MCF 10A (cell line): ENCODE data around the gene USP36. TPM values are rescaled to one million over a fixed set of nuclear protein-coding genes. Genes with fewer than 3 reads are reported as not detected.

Experiments
- BruUV-seq: library from RNA; stranded (reverse); fragments of 400-500 nt; replicated peaks from 2 replicates; lab custom pipeline; 2021; lab: Mats Ljungman, UMichigan
- CTCF ChIA-PET: fragments of 300-600 bp; sonication (Branson Sonifier 250); formaldehyde crosslinking; extraction: SDS; loops from one replicate; lab custom pipeline; 2021; ENCODE audit warnings: antibody characterized with exemption, inconsistent platforms; lab: Yijun Ruan, JAX
- POLR2A ChIA-PET: fragments of 300-600, 350-650 bp; sonication (Branson Sonifier 250); formaldehyde crosslinking; extraction: SDS; loops from one replicate; lab custom pipeline; 2020; ENCODE audit warnings: antibody characterized with exemption, inconsistent platforms; lab: Yijun Ruan, JAX
- DNase-seq: peaks from one replicate; pipeline ENCODE4 v3.0.0-alpha.2; 2018; ENCODE audit not compliant: unreplicated experiment
- H3K27ac Mint-ChIP-seq: one replicate; pipeline ENCODE4 v1.8.0; 2022; ENCODE audit warnings: mild to moderate bottlenecking, low read depth, mixed read lengths; ENCODE audit not compliant: unreplicated experiment
- H3K27me3 Mint-ChIP-seq: one replicate; pipeline ENCODE4 v1.8.0; 2022; ENCODE audit warnings: mixed read lengths; ENCODE audit not compliant: insufficient read depth, unreplicated experiment
- H3K36me3 Mint-ChIP-seq: one replicate; pipeline ENCODE4 v1.8.0; 2022; ENCODE audit warnings: mild to moderate bottlenecking, moderate library complexity, mixed read lengths; ENCODE audit not compliant: insufficient read depth, unreplicated experiment
- H3K4me1 Mint-ChIP-seq: one replicate; pipeline ENCODE4 v1.8.0; 2022; ENCODE audit warnings: mixed read lengths; ENCODE audit not compliant: insufficient read depth, unreplicated experiment
- H3K4me3 Mint-ChIP-seq: one replicate; pipeline ENCODE4 v1.8.0; 2022; ENCODE audit warnings: mild to moderate bottlenecking, moderate library complexity, mixed read lengths; ENCODE audit not compliant: unreplicated experiment
- H3K9me3 Mint-ChIP-seq: one replicate; pipeline ENCODE4 v1.8.0; 2022; ENCODE audit warnings: mixed read lengths; ENCODE audit not compliant: unreplicated experiment
- CTCF ChIP-seq: fragments of 200-600 bp; IDR thresholded peaks from one replicate; pipeline ENCODE4 v1.8.0; 2022; ENCODE audit warnings: antibody characterized with exemption, mild to moderate bottlenecking; ENCODE audit not compliant: unreplicated experiment
- intact Hi-C: fragments of 100-400 bp; cut with micrococcal nuclease; formaldehyde crosslinking; loops from 2 replicates; pipeline ENCODE4 v1.14.1; 2022
- total RNA-seq: library from RNA; stranded (reverse); gene quantifications from 2 replicates; pipeline ENCODE4 v1.2.3, GENCODE V29; 2022

The USP36 gene
- total RNA-seq, 1 experiment from 2014 or later: 118 TPM

GRCh38 chr17:78875363-78876093, 34.9 kb upstream of the USP36 start:
- Mint-ChIP-seq H3K9me3 (no peaks in the 10 kb centered on the region), H3K36me3 (peaks cover 19% of the 10 kb centered on the region), H3K4me1 (peaks cover 27% of the 10 kb centered on the region), H3K27ac (peak overlapping the region; percentile 50), H3K4me3 (no peak overlapping the region), H3K27me3 (no peaks in the 10 kb centered on the region)
- intact Hi-C loops: no loop called here
- TF ChIP-seq CTCF: no peak
- CTCF ChIA-PET: interaction anchor here (0.6 kb wide), 2 partner anchors 312 to 443 kb away, joined by 3 read pairs; no protein-coding TSS in a partner anchor
- no TSS peak for BruUV-seq
- DNase-seq: no peak
- POLR2A ChIA-PET: no interaction called here

- POLR2A ChIA-PET: interaction anchor here (0.6 kb wide), 1 partner anchor 100 kb away, joined by 3 read pairs; no protein-coding TSS in a partner anchor
- BruUV-seq: no TSS peak
- intact Hi-C loops: no loop called here
Observed at GRCh38 chr17:78873519-78874340, 33.1 kb upstream of the USP36 start.

GRCh38 chr17:78872486-78872885, 31.9 kb upstream of the USP36 start:
- Mint-ChIP-seq H3K36me3 (peaks cover 48% of the 10 kb centered on the region), H3K27me3 (no peaks in the 10 kb centered on the region), H3K9me3 (no peaks in the 10 kb centered on the region), H3K27ac (no peak overlapping the region), H3K4me3 (no peak overlapping the region), H3K4me1 (peaks cover 34% of the 10 kb centered on the region)
- no peak for DNase-seq
- intact Hi-C loops: no loop called here
- no TSS peak for BruUV-seq
- CTCF ChIA-PET: interaction anchor here (0.8 kb wide), 1 partner anchor 112 kb away, joined by 4 read pairs; no protein-coding TSS in a partner anchor
- POLR2A ChIA-PET: no interaction called here
- TF ChIP-seq CTCF: no peak

More at GRCh38 chr17:78873519-78874340, 33.1 kb upstream of the USP36 start:
- CTCF ChIA-PET: interaction anchor here (0.7 to 0.8 kb wide), 3 partner anchors 9 to 111 kb away, joined by 3 to 4 read pairs (median 3); no protein-coding TSS in a partner anchor
- no peak for TF ChIP-seq CTCF
- H3K27me3 Mint-ChIP-seq: no peaks in the 10 kb centered on the region
- no peak overlapping the region for H3K4me3 Mint-ChIP-seq
- H3K9me3 Mint-ChIP-seq: no peaks in the 10 kb centered on the region
- H3K27ac Mint-ChIP-seq: no peak overlapping the region
- peak; percentile 61 for DNase-seq
- H3K36me3 Mint-ChIP-seq: peaks cover 36% of the 10 kb centered on the region
- H3K4me1 Mint-ChIP-seq: peaks cover 27% of the 10 kb centered on the region

GRCh38 chr17:78870621-78871020, 30.0 kb upstream of the USP36 start:
- DNase-seq: no peak
- H3K27me3 Mint-ChIP-seq: no peaks in the 10 kb centered on the region
- TF ChIP-seq CTCF: no peak
- no TSS peak for BruUV-seq
- H3K9me3 Mint-ChIP-seq: no peaks in the 10 kb centered on the region
- H3K4me3 Mint-ChIP-seq: no peak overlapping the region
- ChIA-PET POLR2A (interaction anchor here (0.7 kb wide), 1 partner anchor 46 kb away, joined by 3 read pairs; no protein-coding TSS in a partner anchor), CTCF (interaction anchor here (0.7 kb wide), 1 partner anchor 86 kb away, joined by 3 read pairs; no protein-coding TSS in a partner anchor)
- peak overlapping the region; percentile 61 for H3K27ac Mint-ChIP-seq
- peaks cover 25% of the 10 kb centered on the region for H3K4me1 Mint-ChIP-seq
- intact Hi-C loops: no loop called here
- peaks cover 49% of the 10 kb centered on the region for H3K36me3 Mint-ChIP-seq
